ENCODE results near the gene RETREG3.
A peak's percentile ranks its signal among the peaks of the same experiment; 100 is the strongest.

RETREG3 gene

DNA sequence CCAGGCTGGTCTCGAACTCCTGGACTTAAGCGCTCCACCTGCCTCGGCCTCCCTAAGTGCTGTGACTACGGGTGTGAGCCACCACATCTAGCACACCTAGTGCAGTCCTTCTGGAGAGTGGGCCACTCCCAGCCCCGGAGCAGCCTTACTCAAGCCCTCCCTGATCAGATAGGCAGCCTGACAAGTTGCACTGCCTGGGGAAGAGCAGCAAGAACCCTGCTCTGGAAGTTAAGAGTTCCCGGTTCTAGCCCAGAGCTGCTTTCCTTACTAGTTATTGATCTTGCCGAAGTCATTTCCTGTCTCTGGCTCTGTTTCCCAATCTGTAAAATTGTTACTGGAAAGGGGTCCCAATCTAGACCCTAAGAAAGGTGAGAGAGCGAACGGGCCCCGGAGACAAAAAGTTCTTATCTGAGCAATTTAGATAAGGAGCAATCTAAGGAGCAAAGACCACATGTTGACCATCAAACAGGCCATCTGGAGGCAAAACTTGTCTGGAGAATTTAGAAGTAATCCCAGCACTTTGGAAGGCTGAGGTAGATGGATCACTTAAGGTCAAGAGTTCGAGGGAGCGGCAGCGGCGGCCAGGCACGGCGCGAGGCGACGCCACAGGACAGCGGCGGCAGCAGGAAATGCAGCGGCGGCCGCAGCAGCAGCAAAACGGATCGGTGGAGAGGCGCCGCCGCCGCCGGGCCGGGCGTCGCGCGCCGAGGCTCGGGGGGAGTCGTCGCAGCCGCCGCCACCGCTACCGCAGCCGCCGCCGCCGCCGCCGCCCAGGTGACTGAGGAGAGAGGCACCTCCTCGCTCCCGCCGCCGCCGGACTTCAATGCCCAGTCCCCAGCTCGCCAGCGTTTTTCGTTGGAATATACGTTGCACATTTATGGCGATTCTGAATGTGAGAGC is 77.5 kb downstream of the RETREG3 start:
- DNase-seq (ENCODE audit: low read depth in 2 of 2): peak in 1 of 2 donors; percentile 34

- DNase-seq (ENCODE audit: low read depth in 2 of 2): no peak
These were observed 78.2 kb downstream of the RETREG3 start for GRCh38 chr17:42530952-42531454.
